Measurements from ENCODE around the gene OTUD4.

Gene OTUD4

DNA sequence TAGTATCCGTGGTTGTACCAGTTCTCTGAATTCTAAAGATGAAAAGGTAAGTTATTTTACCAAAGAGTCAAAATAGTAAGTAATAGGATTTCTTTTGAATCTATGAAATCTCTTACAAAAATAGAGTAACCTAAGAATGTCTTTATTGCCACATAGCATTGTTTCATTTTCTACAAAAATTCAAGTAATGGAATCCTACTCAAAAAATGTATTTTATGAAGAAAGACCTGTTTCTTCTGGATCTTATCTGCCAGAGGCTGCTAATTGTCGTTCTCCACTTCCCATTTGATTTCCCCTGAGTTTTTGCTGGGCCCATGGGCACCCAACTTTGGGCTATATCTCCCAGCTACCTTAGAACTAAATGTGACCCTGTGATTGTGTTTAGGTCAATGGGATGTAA lies 3.2 kb upstream of the OTUD4 start:
- TF ChIP-seq, protein P1, sequence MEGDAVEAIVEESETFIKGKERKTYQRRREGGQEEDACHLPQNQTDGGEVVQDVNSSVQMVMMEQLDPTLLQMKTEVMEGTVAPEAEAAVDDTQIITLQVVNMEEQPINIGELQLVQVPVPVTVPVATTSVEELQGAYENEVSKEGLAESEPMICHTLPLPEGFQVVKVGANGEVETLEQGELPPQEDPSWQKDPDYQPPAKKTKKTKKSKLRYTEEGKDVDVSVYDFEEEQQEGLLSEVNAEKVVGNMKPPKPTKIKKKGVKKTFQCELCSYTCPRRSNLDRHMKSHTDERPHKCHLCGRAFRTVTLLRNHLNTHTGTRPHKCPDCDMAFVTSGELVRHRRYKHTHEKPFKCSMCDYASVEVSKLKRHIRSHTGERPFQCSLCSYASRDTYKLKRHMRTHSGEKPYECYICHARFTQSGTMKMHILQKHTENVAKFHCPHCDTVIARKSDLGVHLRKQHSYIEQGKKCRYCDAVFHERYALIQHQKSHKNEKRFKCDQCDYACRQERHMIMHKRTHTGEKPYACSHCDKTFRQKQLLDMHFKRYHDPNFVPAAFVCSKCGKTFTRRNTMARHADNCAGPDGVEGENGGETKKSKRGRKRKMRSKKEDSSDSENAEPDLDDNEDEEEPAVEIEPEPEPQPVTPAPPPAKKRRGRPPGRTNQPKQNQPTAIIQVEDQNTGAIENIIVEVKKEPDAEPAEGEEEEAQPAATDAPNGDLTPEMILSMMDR (IDR thresholded peaks at IDR 0.05) = no peak

DNA sequence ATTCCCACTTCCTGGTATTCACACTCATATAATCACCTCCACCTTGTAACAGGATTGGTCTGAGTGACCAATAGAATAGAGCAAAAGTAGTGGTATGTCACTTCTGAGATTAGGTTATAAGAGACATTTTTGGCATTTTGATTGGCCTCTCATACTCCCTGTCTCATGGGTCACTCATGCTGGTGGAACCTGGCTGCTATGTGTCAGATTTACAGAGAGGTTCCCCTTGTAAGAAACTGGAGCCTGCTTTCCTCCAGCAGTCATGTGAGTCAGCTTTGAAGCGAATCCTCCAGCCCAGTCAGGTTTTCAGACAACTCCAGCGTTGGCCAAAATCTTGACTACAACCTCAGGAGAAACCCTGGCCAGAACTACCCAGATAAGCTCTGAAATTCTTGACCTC lies 2.6 kb upstream of the OTUD4 start:
- TF ChIP-seq, protein P1 (IDR thresholded peaks at IDR 0.05) = no peak

DNA sequence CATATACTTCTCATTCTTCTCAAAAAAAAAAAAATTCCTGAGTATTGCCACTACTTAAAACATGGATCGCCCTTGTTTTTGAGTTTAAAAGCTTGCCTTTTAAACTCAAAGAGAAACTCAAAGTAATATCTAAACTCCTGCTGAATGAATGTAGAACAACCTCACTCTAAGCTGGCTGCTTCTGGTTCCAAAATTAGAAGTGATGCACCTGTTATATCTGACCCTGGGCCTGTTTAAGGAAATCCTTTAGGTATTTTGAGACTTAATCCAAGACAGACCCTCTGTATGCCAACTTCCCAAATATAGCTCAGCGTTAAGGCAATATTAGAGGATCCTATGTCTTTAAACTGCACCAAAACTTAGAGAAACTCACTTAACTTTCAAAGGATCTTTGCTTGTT lies 1.8 kb upstream of the OTUD4 start:
- TF ChIP-seq, protein P1 (IDR thresholded peaks at IDR 0.05) = no peak

DNA sequence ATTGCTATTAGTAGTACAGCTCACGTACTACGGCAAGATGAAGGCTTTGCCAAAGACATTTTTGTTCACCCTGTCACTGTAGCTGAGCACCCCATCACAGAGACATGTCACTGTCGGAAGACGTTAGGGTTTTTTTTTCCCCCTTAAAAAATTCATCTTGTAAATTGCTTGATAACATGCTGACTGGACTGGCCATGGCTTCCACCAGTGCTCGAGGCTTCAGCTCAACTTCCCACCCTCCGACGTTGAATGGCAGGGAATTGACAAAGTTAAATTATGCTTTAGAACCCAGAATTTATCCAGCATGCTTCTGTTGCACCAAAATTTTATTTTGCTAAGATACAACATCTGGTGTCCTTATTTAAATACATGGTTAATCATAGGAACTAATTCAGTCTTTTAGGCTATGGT lies 707 bp upstream of the OTUD4 start:
- TF ChIP-seq, protein P1 (IDR thresholded peaks at IDR 0.05) = no peak

DNA sequence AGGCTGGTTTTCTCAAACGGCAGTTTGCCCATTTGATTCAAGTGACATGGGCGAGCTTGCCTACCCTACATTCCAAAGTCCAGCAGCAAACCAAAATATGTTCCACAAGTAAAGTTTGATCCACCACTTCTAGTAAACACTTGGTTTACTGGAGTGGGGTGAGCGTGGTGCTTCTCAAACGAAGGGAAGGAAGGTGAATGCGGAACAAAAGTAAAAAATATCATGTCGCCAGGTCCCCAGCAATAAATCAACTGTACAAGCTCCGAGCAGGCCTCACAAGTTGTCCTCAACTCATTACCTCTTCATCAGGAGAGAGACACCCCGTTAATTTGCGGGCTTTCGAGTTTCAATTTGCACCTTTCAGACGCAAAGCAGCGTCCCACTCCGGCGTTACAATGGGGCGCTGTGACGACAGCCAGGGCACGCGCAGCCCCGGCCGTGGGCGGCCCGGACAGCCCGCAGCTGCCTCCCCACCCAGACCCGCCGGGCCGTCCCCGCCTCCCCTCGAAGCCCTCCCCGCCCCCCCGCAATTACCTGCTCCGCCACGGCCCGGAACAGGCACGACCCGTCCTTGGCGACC lies 1.0 kb downstream of the OTUD4 start:
- TF ChIP-seq, protein P1 (IDR thresholded peaks at IDR 0.05) = no peak

DNA sequence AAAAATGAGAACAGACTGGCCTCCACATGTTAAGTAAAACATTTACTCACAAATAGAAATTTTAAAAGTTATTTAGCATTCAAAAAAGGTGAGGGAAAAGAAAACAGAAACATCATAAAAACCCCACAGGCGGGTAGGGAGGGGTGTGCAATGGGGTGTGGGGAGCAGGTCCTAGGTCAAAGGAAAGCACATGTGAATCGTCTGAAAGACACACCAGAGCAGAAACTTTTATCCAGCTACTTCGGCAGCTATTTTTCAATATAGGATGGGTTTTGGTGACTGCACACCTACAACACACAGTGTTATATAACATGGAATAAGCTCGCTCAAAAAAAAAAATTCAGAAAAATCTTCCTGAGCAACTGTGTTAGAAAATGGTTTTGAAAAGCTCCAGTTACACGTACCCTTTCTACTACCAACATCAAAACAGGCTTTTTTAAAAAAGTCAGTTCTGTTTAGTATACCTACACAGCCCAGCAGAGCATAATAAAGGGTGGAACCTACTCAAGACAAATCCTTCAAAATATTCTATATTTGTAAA lies 1.6 kb downstream of the OTUD4 start:
- TF ChIP-seq, protein P1 (IDR thresholded peaks at IDR 0.05) = no peak

DNA sequence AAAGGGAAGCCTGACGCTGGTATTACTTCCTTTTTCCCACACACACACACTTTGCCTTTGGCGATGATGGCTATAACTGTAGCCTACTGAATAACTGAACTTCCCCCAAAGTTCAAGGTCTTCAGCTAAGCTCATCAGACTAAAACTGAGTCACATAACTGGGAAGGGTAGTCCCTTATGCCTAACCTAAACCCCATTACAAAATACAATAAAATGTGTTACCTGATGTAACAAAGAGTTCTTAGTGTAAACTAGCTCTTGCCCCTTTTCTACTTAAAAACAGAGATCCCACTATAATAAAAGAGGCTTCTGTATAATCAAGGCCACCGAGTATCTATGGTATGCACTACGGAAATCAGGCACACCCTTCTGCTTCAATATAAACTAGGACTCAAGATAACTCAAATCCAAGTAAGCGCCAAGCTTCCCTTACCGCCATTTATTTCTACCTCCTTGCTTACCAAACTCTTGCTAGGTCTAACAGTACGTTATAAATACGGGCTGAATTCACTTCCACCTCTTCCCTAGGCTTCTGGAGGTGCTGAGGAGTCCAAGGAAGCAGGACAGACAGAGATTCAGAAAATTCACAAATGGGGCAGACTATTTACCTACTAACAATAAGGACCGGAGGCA lies 2.4 kb downstream of the OTUD4 start:
- TF ChIP-seq, protein P1 (IDR thresholded peaks at IDR 0.05) = no peak

All from LNCAP (cell line).